Stimulated activated effector memory CD8-positive, alpha-beta T cell treated with anti-CD3 and anti-CD28 coated beads, Interleukin-12 subunit alpha, Interleukin-12 subunit beta, amount 100 ng/mL, for 72 hours (primary cell): Measurements from ENCODE around the gene ID4.
A peak's percentile ranks its signal among the peaks of the same experiment; 100 is the strongest.
"Not testable (repeated sequence)": the region's sequence is repeated elsewhere in the genome, so short reads cannot be mapped to it uniquely, and the experiment has no call there.

Experiments
- ATAC-seq: fragments of 150-1000 bp; cut with Tn5 transposase; 2 replicates; pipeline ENCODE4 v1.10.0; 2021
- DNase-seq, 2 donors: peaks; one replicate each; pipeline ENCODE4 v3.0.0; 2021 to 2022; ENCODE audit warnings: low spot score in 2 of 2
- H3K27ac Mint-ChIP-seq: one replicate; pipeline ENCODE4 v1.8.0; 2022; ENCODE audit warnings: mild to moderate bottlenecking, mixed read lengths
- H3K36me3 Mint-ChIP-seq: one replicate; pipeline ENCODE4 v1.8.0; 2022; ENCODE audit warnings: mild to moderate bottlenecking, mixed read lengths
- H3K4me1 Mint-ChIP-seq: one replicate; pipeline ENCODE4 v1.8.0; 2022; ENCODE audit warnings: mixed read lengths
- H3K4me3 Mint-ChIP-seq: one replicate; pipeline ENCODE4 v1.8.0; 2022; ENCODE audit warnings: mild to moderate bottlenecking, mixed read lengths
- H3K9me3 Mint-ChIP-seq: one replicate; pipeline ENCODE4 v1.8.0; 2022; ENCODE audit warnings: mixed read lengths

Gene ID4

DNA sequence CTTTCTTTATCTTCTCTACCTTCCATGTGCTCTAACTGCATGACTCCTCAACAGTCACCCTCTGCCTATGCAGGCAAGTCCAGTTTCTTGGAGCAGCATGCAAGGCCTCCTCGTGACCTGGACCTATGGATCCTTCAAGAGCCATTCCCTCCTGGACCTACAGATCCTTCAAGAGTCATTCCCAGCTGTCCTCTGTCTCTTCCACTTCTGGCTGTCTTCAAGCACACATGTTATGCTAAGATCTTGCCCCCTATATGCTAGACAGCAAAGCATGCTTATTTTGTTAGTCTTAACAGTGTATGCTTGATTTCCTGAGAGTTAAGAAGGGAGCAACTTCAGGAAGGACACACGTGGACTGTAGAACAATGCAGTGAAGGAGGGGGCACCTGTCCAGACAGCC lies 7.5 kb downstream of the ID4 start:
- Mint-ChIP-seq H3K27ac (no peak overlapping the region), H3K4me3 (no peak overlapping the region)

DNA sequence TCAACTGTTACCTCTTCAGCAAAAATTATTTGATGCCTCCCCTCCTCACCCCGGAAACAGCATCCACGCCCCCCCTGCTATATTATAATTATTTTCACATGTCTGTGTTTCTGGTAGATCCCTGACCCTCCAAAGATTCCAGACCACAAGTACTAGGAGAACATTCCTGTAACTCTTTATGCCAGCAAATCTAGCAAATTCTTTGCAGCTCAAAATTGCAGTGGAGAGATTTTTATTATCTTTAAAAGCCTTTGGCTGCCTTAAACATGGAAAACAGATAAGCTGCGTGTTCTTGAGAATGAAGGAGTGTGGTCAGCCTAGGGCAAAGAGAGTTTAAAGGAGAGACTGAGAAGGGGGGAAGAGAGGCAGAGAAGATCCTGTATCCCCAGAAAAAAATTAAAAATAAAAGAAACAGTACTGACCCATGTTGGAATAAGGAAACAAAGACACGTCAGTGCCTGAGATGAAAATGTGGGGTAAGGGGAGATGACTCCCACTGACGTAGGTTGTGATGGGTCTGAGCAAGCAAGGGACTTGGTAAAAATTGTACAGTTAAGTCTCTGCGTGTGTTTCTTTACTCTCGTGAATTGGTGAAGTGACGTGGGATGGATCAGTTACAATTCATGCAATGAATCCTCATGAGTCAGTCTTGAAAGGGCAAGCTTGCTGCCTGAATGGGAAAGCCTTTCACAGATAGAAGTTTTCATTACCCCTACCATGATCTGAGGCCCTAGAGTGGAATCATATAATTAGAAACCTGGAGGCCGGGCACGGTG lies 8.3 kb downstream of the ID4 start:
- Mint-ChIP-seq H3K9me3 (no peaks in the 10 kb centered on the region), H3K4me3 (no peak overlapping the region), H3K27ac (no peak overlapping the region), H3K4me1 (no peaks in the 10 kb centered on the region), H3K36me3 (no peaks in the 10 kb centered on the region)
- ATAC-seq = no peak
- DNase-seq = no peak

More for the DNA sequence above, 7.5 kb downstream of the ID4 start:
- Mint-ChIP-seq H3K9me3 (no peaks in the 10 kb centered on the region), H3K36me3 (no peaks in the 10 kb centered on the region), H3K4me1 (no peaks in the 10 kb centered on the region)
- ATAC-seq (no peak), DNase-seq (no peak)

DNA sequence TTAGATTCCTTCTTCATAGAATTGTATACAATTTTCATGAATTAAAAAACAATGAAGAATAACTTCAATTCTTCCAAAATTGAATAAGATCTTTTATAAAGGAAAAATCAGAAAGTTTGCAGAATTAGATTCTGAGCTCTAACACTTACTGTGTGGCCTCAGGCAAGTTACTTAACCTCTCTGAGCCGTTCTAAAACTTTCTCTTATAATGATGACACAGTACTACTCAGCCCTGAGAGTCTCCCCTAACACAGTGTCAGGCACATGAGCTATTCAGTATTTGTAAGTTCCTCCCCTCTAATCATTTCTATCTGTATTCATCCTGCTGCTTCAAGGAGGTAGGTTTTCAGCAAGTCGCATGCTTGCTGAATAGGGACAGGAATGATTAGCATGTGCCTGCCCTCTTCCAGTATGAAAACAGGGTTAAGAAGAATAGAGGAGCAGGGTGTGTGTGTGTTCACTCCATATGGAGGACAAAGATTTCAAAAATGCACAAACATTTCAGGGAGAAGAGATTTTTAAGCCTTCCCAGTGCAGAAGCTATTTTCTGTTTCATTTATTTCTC lies 11.4 kb downstream of the ID4 start:
- H3K27ac Mint-ChIP-seq = no peak overlapping the region
- H3K4me1 Mint-ChIP-seq = no peaks in the 10 kb centered on the region
- no peak for ATAC-seq
- H3K36me3 Mint-ChIP-seq = no peaks in the 10 kb centered on the region
- DNase-seq = no peak
- H3K9me3 Mint-ChIP-seq = no peaks in the 10 kb centered on the region
- H3K4me3 Mint-ChIP-seq = no peak overlapping the region

DNA sequence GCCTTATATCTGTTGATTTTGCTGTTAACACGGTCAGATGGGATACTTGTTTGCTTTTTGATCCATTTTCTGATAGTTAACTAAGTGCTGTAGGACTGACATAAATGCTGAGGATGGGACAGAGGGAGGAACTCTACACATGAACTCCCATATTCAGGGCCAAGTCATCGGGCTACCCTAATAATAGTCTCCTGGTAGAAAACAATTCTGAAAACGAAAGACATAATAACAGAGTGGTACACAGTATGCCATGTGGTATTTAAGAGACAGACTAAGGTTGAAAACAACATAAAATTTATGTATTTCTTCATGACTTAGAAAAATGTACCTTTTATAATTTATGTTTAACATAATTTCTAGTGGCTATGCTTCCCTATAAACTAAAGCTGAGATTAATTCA lies 12.0 kb downstream of the ID4 start:
- H3K4me1 Mint-ChIP-seq = no peaks in the 10 kb centered on the region
- no peak overlapping the region for H3K27ac Mint-ChIP-seq
- H3K9me3 Mint-ChIP-seq = no peaks in the 10 kb centered on the region
- no peak overlapping the region for H3K4me3 Mint-ChIP-seq
- H3K36me3 Mint-ChIP-seq = no peaks in the 10 kb centered on the region
- ATAC-seq (no peak), DNase-seq (no peak)

DNA sequence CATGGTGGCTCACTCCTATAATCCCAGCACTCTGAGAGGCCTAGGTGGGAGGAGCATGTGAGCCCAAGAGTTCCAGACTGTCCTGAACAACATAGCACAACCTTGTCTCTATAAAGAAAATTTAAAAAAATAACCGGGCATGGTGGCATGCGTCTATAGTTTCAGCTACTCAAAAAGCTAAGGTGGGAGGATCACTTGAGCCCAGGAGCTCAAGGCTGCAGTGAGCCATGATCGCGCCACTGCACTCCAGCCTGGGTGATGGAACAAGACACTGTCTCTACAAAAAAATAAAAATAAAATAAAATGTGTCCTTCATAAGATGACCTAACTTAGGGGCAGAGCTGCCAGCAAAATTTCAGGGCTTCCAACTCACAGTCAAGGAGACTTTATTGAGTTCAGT lies 12.6 kb downstream of the ID4 start:
- no peaks in the 10 kb centered on the region for H3K4me1 Mint-ChIP-seq
- no peak overlapping the region for H3K4me3 Mint-ChIP-seq
- H3K36me3 Mint-ChIP-seq = no peaks in the 10 kb centered on the region
- H3K27ac Mint-ChIP-seq = no peak overlapping the region
- H3K9me3 Mint-ChIP-seq = no peaks in the 10 kb centered on the region
- ATAC-seq (no peak), DNase-seq (no peak)

DNA sequence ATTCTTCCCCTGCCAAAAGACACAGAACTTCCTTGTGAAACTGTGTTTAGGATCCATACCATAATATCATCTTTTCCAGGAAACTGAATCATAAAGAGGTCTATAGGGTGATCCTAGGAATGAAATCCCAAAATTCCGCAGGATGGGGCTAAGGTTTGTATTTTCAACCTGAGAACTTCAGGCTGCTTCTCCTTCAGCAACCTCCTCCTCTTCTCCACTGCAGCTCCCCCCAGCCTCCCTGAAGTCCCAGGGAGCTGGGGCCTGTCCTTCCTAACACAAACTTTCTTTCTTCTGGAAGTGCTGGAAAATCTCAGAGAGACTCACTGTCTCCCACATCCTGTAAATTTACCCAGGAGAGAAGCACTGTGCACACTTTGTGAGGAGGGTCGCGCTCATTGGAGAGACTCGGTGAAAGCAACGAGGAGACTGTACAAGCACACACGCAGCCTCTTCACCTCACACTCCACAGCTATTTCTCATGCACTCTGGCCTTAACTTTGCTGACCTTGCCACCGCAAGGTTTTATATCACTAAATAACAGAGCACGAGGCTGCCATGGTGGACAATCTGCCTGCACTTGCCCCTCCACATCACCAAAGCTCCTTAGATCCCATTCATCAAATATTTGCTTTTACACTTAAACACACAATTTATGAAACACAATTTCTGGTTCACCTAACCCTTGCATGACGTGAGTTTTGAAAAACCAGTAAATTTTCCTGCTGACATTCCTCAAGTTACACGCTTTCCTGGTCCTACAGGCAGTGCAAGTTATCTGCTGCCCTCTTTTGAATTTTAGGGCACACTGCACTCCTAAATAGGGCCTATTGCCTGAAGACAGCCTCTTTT lies 14.3 kb downstream of the ID4 start:
- no peaks in the 10 kb centered on the region for H3K9me3 Mint-ChIP-seq
- no peak for ATAC-seq

DNA sequence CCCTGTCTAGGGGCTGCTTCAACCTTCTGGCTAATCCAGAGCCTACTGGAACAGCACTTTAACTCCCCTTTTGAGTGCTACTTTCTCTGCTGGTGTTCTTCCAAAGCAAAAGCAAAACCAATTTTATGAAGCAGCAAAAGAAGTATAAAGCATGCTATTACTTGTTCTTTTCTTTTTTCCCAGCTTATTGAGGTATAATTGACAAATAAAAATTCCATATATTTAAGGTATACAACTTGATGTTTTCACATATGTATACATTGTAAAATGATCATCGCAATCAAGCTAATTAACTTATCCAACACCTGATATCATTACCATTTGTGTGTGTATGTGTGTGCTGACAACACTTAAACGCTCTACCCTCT lies 14.9 kb downstream of the ID4 start:
- H3K36me3 Mint-ChIP-seq = no peaks in the 10 kb centered on the region
- H3K9me3 Mint-ChIP-seq = no peaks in the 10 kb centered on the region
- H3K27ac Mint-ChIP-seq = no peak overlapping the region
- H3K4me3 Mint-ChIP-seq = no peak overlapping the region
- H3K4me1 Mint-ChIP-seq = no peaks in the 10 kb centered on the region
- DNase-seq = no peak
- ATAC-seq = no peak

More for the DNA sequence above, 14.3 kb downstream of the ID4 start:
- Mint-ChIP-seq H3K4me1 (no peaks in the 10 kb centered on the region), H3K27ac (no peak overlapping the region), H3K36me3 (no peaks in the 10 kb centered on the region), H3K4me3 (no peak overlapping the region)
- no peak for DNase-seq

DNA sequence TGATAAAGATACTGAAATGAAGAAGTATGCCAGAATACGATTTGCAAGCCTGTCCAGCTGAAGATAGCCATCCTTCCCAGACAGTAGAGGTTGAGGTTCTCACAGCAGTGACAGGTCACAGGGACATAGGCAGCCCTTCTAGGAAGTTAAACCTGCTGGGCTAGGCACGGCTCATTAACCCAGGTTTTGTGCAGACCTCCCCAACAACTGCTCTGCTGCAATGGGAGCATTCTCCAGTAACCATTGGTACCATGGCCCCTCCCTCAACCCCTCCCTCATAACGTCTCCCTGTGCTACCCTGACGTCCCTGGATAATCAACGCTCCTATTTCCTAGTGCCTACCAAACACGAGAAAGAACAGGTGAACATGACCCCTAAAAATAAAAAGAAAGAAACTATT lies 15.8 kb downstream of the ID4 start:
- no peaks in the 10 kb centered on the region for H3K36me3 Mint-ChIP-seq
- no peak overlapping the region for H3K4me3 Mint-ChIP-seq
- no peaks in the 10 kb centered on the region for H3K4me1 Mint-ChIP-seq
- H3K27ac Mint-ChIP-seq = no peak overlapping the region
- no peak for DNase-seq
- ATAC-seq = no peak
- H3K9me3 Mint-ChIP-seq = no peaks in the 10 kb centered on the region

DNA sequence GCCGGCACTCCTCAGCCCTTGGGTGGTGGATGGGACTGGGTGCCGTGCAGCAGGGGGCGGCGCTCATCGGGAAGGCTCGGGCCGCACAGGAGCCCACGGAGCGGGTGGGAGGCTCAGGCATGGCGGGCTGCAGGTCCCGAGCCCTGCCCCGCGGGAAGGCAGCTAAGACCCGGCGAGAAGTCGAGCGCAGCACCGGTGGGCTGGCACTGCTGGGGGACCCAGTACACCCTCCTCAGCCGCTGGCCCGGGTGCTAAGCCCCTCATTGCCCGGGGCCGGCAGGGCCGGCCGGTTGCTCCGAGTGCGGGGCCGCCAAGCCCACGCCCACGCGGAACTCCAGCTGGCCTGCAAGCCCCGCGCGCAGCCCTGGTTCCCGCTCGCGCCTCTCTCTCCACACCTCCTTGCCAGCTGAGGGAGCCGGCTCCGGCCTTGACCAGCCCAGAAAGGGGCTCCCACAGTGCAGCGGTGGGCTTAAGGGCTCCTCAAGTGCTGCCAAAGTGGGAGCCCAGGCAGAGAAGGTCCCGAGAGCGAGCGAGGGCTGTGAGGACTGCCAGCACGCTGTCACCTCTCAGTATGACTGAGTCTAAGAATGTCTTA lies 17.3 kb downstream of the ID4 start:
- not testable (repeated sequence) for H3K4me1 Mint-ChIP-seq, H3K4me3 Mint-ChIP-seq, H3K36me3 Mint-ChIP-seq, H3K27ac Mint-ChIP-seq, H3K9me3 Mint-ChIP-seq, DNase-seq, ATAC-seq

DNA sequence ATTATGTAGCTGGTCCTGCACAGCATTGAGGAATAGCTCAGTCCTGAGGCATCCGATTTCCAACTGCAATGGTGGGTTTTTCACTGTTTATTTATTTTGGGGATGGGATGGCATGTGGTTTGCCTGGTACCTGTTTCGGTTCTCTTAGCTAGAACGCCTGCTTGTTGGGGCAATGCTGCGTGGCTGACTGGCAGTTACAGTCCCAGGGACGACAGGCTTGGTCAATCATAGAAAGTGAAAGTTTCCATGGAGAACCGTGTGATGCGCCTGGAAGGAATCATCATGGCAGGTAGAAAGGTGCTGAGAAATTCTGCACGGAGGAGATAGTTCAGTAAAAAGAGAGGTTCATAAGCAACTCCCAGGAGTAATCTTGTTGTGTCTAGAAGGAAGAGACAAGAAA lies 18.4 kb downstream of the ID4 start:
- peaks cover 4% of the 10 kb centered on the region for H3K9me3 Mint-ChIP-seq
- DNase-seq (no peak), ATAC-seq (no peak)
- H3K4me3 Mint-ChIP-seq = no peak overlapping the region
- H3K4me1 Mint-ChIP-seq = no peaks in the 10 kb centered on the region
- no peak overlapping the region for H3K27ac Mint-ChIP-seq
- no peaks in the 10 kb centered on the region for H3K36me3 Mint-ChIP-seq

DNA sequence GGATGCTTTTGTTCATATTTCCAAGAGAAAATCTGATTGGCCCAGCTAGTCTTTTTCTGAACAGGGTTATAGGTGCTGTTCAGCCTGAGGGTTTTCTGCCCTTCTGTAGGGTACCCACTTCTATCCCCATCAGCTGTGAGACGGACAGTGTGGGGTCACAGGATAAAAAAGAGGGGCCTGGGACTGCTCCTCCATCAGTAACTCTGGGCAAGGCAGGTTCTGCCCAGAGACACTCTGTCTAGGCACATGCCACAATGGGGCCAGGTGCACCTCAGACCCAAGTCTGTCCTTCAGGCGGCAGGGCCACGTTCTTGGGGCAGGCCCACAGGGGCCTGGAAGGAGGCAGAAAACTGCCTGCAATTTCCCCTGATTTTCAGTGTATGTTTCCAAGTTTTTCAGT lies 20.0 kb downstream of the ID4 start:
- DNase-seq = no peak
- Mint-ChIP-seq H3K4me3 (no peak overlapping the region), H3K36me3 (no peaks in the 10 kb centered on the region), H3K9me3 (peaks cover 4% of the 10 kb centered on the region), H3K4me1 (no peaks in the 10 kb centered on the region), H3K27ac (no peak overlapping the region)
- ATAC-seq = peak; percentile 34

DNA sequence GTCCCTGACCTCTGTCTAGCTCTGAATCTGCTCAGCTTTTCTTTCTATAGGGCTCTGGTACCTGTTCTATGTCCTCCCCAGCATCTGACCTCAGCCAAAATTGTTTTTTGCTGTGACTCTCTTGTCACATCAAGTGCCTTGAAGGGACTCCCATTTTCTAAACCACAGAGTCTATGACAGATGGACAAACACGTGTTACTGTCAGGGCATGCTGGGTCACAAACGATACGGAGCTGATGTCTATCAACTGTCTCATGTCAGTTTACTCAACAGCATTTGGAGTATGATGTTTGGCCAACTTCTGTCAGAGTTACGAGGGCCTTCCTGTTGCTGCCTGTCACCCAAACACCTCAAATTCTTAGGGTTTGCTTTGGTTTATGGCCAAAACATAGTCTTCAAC lies 20.5 kb downstream of the ID4 start:
- H3K4me3 Mint-ChIP-seq = no peak overlapping the region
- H3K4me1 Mint-ChIP-seq = no peaks in the 10 kb centered on the region
- peaks cover 4% of the 10 kb centered on the region for H3K9me3 Mint-ChIP-seq
- ATAC-seq (no peak), DNase-seq (no peak)
- H3K27ac Mint-ChIP-seq = no peak overlapping the region
- H3K36me3 Mint-ChIP-seq = no peaks in the 10 kb centered on the region

DNA sequence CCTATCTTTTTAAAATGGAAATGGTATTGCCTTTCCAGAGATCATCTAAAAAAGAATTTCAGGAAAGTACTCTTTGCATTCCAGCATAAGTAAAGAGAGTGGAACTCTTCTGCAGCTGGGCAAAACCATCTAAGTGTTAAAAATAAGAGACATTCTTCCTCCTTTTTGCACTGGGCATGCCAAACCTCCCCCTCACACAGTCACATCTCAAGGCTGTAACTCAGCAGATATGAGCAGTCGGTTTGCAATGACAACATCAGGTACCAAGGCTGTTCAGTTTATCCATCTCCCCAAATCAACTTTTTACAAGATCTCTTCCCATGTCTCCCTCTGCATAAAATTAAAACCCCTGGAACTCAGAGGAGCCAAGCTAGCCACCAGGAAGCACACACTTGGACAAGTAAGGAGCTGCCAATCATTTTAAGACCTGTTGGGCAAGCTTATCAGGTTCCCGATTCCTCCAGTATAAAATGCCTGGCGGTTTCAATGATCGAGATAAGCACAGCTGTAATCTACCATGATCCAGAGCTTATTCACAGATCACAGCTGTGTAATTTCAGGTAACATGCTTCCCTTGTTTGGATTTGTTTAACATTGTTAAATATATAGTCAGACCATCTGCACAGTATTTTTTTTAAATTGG lies 23.2 kb downstream of the ID4 start:
- ATAC-seq = no peak
- H3K9me3 Mint-ChIP-seq = peaks cover 4% of the 10 kb centered on the region
- no peak overlapping the region for H3K27ac Mint-ChIP-seq
- no peaks in the 10 kb centered on the region for H3K36me3 Mint-ChIP-seq
- DNase-seq = no peak
- H3K4me1 Mint-ChIP-seq = no peaks in the 10 kb centered on the region
- H3K4me3 Mint-ChIP-seq = no peak overlapping the region

DNA sequence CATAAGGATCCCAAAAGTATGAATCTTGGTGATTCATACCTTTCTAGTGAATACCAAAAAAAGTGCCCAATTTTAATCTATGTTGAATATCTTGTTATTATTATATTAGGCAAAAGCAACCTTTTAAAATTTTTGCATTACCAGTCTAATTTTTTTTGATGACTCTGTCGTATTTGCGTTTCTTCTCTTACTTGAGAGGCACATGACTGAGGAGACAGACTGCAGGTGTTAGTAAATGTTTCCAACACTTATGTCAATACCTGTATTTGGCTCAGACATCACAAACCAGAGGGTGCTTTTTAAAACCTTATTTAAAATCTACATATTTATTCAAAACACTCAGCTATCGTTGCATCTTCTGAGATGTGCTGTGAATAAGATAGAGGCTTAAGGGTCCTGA lies 27.1 kb downstream of the ID4 start:
- H3K27ac Mint-ChIP-seq = no peak overlapping the region
- H3K9me3 Mint-ChIP-seq = peaks cover 4% of the 10 kb centered on the region
- ATAC-seq (no peak), DNase-seq (no peak)
- H3K4me1 Mint-ChIP-seq = no peaks in the 10 kb centered on the region
- no peak overlapping the region for H3K4me3 Mint-ChIP-seq
- no peaks in the 10 kb centered on the region for H3K36me3 Mint-ChIP-seq

DNA sequence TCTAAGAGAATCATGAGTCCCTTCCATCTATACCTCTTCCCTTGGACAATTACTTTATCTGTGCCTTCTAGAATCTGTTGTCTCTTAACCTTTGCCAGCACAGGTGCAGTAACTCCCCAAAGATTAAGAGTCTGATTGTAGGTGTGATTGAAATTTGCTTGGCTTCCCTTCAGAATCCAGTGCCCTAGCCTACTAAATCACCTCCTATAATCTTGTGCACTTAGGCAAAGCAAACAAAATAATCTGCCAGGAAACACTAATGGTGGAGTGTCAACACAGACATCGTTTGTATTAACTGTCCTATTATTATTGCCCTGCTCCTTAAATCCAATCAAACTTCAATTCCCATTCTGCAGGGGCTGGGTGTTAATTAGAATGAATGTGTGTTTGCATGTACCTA lies 28.0 kb downstream of the ID4 start:
- Mint-ChIP-seq H3K4me3 (no peak overlapping the region), H3K36me3 (no peaks in the 10 kb centered on the region), H3K9me3 (peaks cover 6% of the 10 kb centered on the region), H3K4me1 (no peaks in the 10 kb centered on the region), H3K27ac (no peak overlapping the region)
- DNase-seq (no peak), ATAC-seq (no peak)
